GM18873 (cell line): ENCODE results near the gene SHB.
A peak's percentile ranks its signal among the peaks of the same experiment; 100 is the strongest.

Experiments
- ATAC-seq: cut with Tn5 transposase; IDR thresholded peaks from one replicate; pipeline ENCODE4 v1.9.1; 2021; ENCODE audit warnings: mild to moderate bottlenecking, moderate library complexity, moderate number of reproducible peaks; ENCODE audit not compliant: unreplicated experiment, low FRiP score

Gene SHB

DNA sequence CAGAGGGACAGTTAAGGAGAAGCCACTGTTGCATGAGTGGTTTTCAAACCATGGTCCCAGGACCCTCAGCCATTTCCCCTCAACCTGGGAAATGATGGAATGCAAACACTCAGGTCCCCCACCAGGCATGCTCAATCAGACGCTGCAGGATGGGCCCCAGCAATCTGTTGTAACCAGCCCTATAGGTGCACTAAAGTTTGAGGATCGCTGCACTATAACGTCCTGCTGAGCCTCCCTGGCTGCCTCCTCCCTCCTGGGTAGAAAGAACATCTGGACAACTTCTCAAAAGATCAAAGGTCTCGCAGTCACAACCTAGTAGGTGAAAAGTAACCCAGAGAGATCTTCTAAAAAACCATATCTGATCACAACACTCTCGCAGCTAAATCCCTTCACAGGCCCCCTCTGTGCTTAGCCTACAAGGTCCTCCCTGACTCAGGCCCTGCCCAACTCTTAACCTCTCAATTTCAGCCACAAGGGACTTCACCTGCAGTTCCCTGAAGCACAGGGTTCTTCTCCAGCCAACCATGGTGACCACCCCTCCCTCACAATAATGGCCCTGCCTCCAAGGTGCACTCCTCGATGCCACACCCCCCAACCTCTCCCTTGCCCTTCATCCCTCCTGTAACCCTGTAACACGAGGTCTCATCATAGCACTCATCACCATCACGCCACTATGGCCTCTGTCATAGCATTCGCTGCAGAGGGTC is 3.5 kb downstream of the SHB start:
- peak; percentile 50 for ATAC-seq

DNA sequence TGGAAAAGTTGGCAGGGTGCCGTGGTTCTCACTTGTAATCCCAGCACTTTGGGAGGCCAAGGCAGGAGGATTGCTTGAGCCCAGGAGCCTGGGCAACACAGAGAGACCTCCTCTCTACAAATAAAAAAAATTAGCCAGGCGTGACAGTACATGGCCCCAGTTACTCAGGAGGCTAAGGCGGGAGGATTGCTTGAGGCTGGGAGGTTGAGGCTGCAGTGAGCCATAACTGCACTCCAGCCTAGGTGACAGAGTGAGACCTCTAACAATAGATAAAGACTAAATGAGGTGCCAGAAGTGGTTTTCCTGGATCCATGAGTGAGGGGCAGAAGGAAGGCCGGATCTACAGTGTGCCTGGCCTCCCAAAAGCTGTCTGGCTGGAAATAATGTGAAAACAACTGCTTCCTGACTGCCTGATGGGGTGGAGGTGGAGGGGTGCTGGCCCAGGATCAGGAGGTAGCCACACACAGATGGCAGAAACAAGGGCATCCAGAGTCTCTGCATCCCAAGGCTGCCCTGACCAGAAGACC is 4.1 kb downstream of the SHB start:
- no peak for ATAC-seq

DNA sequence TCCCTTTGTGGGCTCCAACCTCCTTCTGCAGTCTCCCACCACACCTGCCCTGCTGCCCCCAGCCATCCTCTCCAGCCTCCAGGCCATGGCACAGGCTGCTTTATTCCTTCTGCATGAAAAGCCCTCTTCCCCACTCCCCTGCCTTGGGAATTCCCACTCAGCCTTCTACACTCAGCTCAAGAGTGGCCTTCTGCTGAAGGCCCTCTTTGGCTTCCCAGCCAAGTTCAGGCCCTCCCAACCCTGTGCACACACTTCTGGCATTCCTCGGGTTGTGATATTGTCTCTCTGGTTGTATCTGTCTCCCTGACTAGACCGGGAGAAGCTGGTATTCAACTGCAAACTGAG is 5.7 kb downstream of the SHB start:
- no peak for ATAC-seq

DNA sequence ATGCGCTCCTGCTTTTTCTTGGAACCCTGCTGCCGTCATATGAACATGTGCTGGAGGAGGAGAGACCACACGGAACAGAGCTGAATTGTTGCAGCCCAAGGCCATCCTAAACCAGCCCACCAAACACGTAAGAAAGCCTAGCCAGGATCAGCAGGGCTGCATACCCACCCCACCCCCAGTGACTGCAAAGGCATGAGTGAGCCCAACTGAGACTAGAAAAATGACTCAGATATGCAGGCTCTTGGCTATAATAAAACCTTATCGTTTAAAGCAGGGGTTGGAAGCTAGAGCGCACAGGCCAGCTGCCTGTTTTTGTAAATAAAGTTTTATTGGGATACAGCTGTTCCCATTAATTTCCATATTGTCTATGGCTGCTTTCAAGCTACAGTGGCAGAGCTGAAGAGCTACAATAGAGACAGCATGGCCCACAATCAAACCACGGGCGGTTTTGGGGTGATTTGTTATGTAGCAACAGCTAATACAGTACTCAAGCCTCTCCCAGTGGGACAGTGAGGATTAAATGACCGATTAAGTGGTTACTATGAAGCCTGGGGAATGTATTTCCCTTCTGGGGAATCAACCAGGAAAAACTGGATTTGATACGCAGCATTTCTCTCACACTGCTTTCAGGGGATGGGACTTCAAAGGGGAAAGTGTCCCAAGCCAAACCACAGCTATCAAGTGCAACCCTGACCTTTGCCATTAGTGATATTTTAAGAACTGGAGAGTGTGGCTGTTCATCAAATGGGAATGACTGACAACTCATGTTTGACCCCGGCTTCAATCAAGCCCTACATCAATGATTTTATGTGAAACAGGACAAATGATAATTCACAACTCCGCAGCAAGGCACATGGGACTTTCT is 6.3 kb downstream of the SHB start:
- ATAC-seq = no peak

DNA sequence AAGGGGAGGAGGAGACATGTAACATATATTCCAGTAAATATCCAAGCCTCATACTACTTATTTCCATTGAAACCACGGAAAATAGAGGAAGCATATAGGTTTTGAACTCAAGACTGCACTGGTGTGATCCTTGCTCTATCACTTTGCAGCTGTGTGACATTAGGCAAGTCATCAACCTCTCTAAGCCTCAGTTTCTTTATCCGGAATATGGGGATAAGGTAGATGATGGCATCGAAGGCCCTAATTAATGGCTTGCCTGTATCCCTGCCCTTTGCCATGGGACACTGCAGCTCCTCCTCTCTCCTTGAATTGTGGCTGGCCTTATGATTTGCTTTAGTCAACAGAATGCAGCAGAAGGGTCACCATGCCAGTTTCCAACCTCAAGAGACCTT is 6.9 kb downstream of the SHB start:
- ATAC-seq = no peak

DNA sequence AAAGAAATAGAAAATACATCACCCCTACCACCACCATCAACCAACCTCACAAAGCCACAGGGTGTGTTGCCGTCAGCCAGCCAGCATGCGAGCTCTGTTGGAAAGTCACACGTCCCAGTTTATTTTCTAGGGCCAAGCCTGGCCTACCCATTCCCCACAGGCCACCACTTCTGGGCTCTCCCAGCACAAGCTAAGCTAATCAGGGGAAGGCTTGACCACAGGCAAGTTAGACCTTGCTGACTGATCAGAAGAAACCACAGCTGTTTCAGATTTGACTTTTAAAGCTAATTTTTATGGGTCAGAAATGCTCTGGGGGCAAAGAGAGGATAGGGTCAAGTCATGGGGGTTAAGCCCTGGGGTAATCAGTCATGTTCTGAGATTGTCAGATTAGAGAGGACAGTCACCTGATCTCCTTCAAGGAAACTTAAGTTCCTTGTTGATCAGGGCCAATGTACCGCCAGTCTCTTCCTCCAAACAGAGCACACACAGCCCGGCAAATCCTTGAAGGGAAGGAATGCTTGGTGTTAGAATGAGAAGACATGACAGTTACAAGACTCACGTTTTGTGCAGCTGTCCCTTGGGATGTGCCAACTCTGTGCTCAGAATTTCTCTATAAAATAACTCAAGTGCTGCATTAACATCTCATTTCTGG is 7.6 kb downstream of the SHB start:
- ATAC-seq = peak; percentile 61

DNA sequence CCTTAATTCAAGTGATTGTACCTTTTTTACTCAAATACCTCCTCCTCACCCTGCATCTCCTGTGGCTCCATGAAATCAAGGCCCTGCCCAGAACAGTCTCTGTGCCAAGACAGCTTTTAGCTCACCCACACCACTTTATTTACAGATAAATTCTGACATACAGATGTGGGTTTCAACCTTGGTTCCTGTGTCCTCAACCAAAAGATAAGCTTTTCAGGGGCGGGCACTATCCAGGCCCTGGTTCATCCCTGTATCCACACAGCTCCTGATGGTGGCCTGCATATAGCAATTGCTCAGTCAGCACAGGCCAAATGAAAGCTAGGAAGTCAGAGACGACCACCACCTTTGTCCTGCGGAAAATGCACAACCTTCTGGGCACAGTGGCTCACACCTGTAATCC is 8.3 kb downstream of the SHB start:
- ATAC-seq = no peak

DNA sequence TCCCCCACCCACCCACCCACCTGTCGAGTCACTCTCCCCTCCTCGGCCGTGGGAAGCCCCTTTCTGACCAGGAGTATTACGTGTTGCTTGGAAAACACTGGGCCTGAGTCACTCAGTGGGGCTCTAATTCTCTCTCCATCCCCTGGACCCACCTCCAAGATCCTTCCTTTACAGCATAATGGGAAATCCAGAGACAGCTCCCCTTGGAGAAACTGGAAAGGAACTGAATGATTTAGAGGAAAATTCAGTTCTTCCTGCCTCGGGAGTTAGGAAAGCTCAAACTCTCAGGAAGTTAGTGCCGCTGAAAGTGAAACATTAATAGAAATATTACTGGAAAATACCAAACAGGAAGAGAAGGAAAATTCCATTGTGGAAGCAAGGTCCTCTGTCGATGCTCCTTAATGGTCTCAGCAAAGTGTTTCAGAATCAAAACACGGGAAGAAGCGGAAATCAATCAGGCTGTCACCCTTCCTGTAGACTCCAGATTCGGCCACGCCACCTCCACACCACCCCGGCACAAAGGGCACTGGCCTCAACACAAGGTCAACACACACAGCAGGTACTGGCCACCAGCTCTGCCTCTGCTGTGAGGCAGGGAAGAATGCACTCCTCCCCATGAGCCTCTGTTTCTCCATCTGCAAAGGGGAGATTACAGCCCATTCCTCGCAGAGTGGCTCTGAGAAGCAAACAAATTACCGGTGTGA is 9.6 kb downstream of the SHB start:
- ATAC-seq = no peak

DNA sequence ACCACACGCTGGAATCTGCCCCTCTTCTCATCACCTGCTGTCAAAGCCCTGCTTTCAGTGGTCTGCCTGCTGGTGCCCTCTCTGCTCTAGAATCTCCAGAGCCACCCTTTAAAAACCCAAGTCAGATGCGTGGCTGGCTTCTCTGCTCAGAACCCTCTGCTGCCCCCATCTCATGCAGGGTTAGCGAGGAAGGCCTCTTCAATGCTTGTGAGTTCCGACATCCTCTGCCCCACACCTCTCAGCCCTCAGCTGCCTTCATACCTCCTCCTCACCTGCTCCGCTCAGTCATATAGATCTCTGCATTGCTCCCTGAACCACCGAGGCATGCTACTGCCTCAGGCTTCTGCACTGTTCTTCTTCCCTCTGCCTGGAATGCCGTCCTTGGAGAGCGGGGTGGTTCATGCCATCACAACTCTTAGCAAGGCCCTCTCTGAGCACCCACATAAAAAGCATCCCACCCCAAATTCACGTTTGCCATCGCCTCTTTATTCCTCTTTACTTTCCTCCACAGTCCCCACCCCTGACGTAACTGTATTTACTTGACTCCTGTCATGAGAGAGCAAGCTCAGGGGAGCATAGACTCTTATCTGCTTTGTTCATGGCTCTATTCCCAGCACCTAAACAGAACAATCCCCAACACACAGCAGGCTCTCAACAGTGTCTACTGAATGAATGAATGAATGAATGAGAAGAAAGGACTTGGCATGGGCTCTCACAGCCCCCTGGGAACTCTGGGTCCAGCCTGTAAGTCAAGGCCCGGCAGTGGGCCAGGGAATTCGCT is 10.4 kb downstream of the SHB start:
- ATAC-seq = no peak

DNA sequence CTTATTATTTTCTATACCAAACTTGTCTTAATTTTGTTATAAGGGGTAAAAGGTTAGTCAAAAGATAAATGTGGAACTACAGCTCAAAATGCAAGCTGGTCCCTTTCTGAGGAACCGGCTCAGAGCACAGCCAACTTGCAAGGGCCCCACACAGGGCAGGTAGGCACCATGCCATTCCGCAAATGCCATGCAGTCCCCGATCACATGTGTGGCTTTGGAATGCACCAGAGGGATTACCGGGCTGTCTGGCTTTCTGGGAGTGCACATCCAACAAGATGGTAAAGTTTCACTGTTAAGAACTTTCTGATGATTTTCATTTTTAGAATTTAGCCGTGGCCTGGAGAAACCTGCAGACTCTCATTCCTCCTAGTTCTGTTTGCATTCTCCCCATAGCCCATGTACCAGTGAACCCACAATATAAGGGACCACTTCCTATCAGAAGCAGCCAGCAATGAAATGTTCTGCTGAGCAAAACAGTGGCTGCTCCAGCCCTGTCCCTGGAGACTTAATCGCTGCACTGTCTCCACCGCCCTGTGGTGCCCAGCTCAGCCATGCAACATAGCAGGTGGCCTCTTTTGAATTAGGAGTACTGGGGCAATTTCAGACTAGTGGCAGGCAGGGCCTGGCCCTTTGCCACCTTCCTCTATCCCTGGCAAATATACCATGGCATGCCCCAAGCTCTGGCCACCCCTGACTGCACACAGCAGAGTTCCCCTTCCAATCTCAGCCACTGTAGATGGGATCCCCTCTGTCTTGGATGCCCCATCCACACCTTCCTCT is 11.4 kb downstream of the SHB start:
- ATAC-seq = no peak

DNA sequence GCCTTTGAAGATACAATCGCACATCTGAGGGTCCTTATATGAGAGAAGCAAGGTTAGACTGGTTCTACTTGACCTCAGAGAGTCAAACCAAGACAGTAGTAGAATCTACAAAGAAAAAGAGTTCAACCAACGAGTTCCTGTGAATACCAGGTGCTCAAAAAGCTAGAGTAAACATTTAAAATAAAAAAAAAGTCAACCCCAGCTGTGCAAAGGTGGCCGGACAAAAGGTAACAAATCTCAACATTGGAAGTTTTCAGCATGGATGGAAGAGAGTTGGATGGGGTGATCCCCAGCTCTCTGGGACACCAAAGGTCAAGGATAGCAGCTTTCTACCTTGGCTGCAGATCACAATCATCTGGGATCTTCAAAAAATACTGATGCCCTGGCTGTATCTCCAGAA is 14.4 kb downstream of the SHB start:
- no peak for ATAC-seq

DNA sequence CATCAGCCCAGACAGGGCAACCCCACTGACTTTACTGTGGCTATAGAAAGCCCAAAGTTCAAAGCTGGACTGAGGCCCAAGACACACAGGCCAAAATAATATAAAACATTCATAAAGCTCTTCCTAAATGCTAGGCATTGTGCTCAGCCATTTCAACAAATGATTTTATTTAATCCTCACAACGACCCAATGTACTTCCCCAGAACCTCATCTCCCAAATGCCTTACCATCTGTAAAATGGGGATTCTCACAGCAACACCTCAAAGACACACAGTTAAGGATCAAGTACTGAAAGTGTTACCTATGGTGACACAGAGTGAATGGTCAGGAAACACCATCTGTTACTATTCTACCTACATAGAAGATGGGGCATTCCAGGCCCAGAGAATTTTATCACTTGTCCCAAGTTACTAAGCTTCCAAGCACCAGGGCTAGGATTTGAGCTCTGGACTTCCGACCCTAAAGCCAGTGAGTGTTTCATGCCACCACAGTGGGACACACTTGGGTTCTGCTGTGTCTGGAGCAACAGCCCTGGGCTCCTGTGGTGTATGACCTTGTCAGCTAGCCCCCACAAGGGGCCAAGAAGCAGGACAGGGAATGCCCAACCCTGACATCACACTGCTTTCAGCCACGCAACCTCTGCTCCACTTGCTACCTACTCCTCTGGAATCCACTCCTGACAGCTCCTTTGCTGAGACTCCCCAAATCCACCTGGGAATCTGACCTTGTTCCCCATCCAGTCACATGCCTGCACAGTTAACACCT is 15.1 kb downstream of the SHB start:
- ATAC-seq = no peak

DNA sequence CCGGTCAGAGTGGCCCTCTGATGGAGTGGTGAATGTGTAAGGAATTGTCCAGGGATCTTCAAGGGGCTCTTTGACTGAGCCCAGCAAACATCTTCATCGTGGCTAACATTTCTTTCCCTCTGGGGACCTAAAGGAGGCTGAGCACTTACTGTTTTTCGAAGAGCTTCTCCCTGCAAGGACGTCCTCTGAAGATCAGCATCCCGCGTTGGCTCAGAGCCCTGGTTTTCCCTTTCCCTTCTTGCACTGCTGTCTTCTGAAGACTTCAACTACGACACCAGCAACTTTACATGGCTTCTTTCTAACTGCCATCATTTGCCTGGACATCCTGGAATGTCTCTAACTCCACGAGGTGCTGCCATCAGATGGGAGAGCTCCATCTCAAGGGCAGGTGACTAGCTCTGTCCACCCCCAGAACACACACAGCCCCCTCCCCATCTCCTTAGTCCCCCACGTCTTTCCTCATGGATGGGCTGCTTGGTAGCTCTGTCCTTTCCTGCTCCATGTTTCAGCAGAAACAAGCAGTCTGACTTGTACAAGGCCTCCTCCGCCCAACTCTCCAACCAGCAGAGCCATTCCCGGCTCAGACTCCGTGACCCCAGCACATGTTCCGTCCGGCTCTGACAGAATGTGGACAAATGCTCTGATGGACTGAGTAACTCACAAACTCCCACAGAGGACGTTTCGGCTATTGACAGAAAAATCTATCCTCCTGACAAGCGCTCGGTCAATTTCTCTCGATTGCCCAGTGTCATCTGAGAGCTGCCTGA is 17.1 kb downstream of the SHB start:
- ATAC-seq = no peak

DNA sequence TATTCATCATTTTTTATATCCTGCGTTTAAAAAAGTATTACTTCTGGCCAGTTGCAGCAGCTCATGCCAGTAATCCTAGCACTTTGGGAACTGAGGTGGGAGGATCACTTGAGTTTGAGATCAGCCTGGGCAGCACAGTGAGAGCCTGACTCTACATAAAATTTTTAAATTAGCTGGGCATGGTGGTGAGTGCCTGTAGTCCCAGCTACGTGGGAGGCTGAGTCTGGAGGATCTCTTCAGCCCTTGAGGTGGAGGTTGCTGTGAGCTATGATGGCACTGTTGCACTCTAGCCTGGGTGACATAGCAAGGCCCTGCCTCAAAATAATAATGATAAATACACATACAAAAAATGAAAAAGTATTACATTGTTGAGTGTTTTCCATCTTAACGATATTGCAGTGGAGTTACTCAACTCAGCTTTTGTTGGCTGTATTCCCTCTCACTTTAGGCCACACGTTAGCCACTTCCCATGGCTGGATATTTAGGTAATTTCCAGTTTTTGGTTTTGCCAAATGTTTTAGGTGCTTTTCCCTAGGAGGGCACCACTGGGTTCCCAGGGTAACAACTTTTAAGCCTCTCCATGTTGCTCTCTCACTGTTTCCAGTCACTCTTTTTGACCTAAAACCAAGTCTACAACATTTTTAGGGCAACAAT is 20.6 kb downstream of the SHB start:
- ATAC-seq = no peak

DNA sequence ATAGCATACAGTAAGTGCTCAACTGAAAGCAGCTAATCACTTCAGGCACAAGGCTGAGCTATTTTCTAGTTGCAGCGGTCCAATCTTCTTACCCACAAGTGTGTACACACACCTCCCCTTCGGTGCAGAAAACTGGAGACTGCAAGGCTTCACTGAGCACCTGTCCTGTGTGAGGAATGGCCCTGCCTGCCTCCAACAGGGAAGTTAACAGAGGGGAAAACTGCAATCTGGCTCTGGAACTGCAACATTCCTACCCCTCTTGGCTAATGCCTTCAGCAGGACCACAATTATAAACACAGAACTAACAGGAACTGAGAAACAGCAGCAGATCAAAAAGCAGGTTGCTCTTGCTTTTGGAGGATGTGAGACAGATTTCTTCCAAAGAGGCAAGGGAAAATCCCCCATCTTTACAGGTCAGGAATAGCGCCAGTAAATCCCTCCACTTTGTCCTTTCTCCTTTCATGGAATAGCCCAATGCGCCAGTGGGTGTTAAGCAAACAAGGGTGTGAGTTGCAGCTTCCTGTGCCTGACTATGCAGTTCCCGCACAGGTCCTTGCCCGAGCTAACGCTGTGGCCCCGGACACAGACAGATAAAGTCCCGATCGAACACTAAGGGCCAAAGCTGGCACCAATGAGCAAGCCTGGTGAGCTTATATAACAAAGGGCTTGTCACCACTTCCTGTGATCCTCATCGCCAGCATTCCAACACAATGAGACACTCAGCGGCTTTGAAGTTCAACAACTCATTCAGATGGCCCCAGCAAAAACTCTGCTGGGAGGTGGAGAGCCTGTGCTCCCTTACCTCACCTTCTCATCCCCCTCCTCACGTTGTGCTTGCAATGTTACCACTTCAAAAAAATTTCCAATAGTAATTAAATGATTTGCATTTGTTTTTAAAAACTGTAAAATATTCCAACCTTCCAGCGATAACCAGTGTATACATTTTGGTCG is 21.5 kb downstream of the SHB start:
- ATAC-seq = no peak

DNA sequence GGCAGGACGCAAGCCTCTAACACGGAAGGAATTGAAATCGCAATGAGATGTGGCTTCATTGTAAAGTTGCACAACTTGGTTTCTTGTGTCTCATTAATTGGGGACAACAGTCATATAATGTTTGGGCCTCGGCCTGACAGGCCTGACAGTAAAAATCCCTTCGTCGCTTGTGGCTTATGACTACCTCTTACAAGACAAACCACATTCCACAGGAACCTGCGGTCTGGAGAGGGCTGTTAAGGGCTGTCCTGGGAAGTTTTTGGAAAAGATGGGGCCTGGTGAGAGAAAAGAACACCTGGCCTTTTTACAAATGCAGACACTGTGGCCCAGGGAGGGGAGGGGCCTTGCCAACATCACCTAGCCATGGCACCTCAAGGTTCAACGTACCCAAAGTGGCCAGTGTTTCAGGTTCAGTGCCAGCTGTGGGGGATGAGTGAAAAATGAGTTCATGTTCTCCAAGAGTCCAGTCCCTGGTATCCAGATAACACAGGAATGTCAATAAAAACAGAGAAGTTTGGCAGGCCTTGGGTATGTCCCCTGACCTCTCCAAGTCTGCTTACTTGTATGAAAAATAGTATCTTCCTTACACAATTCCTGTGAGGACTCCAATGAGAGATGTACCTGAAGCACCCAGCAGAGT is 22.2 kb downstream of the SHB start:
- ATAC-seq = no peak
